HG03439 (cell line): ENCODE measurements around the gene HLA-A.

Source experiments
- ATAC-seq: cut with Tn5 transposase; IDR thresholded peaks from one replicate; pipeline ENCODE4 v1.9.1; 2021; ENCODE audit warnings: mild to moderate bottlenecking, moderate library complexity; ENCODE audit not compliant: unreplicated experiment

Gene HLA-A

DNA sequence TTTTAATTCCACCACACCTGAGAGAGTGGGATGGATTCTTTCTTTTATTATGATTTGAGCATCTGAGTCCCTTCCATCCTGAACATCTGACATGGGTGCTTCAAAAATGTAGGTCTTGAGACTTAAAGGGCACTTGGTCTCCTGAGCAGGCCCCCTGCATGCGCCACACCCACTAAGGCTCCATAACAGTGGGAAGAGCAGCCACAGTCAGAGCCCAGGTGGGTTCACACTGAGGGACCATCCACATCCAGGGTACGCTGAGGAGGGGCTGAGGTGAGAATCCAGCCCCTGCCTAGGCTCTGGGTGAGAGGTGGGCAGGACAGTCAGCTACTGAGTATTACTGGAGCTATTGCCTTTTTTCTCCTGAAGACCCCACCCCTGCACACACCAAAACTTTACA is 42.7 kb downstream of the HLA-A start:
- ATAC-seq, result no peak

DNA sequence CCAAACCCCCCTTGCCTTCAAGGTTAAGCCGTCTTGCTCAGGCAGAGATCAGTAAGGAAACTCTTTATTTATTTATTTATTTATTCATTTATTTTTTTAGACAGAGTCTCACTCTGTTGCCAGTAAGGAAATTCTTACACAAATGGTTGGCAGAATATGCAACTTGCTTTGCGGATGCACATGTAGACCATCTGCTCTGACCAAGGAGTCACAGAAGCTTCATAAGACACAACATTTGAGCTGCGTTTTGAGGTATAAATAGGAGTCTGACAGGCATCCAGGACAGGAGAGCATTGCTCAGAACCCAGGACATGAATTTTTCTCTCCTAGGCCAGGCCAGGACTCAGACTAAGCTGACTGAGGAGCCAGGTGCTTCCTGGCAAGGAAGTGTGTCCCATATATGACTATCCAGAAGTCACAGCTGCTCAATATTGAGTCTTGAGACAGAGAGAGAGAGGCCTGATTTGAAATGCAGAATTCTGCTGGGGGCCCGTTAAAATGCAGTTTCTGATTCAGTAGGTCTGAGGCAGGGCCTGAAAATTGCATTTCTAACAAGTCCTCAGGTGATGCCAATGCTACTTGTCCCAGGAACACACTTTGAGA is 43.9 kb downstream of the HLA-A start:
- no peak for ATAC-seq

GRCh38 chr6:29989211-29989610 is 46.9 kb downstream of the HLA-A start:
- ATAC-seq, result no peak

DNA sequence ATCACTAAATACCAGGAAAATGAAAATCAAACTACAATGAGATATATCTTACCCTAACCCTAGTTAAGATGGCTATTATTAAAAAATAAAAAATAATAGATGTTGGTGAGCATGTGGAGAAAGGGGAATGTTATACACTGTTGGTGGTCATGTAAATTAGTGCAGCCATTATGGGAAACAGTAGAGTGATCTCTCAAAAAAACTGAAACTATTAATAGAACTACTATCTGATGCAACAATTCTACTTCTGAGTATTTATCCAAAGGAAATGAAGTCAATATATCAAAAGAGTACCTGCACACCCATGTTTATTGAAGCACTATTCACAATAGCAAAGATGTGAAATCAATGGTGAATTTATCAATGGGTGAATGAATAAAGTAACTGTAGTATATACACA is 48.6 kb downstream of the HLA-A start:
- ATAC-seq, result no peak

DNA sequence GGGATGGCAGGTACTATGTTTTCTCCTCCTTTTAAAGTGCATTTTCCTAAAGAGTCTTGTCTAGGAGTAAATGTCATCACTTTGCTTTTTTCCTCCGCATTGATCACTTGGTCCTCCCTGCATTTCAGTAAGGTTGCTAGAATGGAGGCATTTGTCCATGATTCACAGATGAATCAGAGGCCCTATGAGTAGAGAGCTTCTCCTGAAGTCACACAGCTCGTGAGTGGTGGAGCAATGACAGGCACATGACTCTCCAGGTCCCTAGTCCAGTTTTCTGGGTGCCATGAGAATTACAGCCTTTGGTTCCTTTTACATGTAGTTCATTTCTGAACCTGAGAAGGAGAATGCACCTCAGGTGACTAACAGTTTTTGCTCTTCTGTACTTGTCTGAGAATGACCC is 50.5 kb downstream of the HLA-A start:
- no peak for ATAC-seq

DNA sequence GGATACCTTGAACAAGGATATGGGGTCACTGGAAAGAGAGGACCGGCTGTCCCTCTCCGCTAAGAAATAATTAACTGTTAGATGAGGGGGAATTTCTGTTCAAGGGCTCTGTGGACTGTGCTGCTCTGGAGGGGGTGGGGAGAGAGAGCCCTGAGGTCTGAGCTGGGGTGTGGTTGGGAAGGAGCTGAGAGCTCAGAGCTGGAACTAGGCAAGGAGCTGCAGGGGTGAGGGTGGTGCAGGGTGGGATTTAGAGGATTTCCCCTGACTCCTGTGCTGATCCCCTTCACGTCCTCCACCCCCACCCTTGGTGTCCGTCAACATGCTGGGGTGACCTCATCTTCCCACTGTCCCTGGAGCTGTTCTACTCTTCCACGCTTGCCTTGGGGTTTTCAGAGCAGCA is 52.5 kb downstream of the HLA-A start:
- ATAC-seq, result no peak

DNA sequence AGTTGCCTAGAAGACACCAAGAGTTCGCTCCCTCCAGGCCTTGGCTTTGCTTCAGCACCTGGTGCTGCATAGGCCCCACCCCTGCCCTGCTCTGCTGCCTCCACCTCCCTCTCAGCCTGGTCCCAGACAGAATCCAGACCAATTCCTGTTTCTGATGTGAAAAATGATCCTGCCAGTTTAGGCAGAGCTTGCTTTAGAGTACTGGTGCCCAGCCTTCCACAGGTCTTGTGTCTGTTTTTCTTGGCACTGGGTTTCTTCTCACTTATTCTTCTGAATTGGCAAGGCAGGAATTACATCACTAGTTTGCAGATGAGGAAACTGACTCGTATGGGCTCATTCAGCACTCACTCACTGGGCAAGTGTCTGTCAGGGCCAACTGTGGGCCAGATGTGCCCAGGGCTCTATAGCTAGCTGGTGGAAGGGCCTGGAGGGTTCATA is 53.0 kb downstream of the HLA-A start:
- ATAC-seq, result no peak
